ENCODE results near the gene STEAP1B.

STEAP1B gene

DNA sequence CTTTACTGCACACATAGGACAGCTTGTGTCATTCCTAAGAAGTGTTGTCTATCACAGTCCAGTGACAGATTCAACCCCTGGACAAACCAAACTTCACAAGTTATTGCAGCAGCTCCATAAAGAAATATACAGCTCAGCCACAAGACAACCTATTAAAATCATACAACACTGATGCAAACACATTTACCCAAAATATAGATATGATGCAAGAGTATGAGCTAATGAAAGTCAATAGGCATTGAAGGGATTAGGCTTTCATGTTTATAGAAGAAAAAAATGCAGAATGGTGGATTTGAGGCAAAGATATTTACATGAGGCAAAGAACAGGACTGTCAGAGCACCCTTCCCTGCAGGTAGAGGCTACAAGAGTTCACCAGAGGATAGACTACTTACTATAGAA lies 128.1 kb downstream of the STEAP1B start:
- DNase-seq (ENCODE audit: low read depth in 2 of 2) = no peak

Data from fibroblast of skin of left quadriceps (primary cell).